Skin epidermis (tissue), 12 donors: ENCODE data around the gene CIBAR2.

ENCODE experiments used
- H3K27ac ChIP-seq, 21 experiments: fragments of 200-600 bp; sonication (generic) in 11 of 21; one replicate each; pipeline ENCODE4 v1.5.0; 2020; ENCODE audit warnings: mild to moderate bottlenecking in 3 of 21, inconsistent platforms in 2 of 21, moderate library complexity in 2 of 21
- H3K4me3 ChIP-seq, 7 experiments: fragments of 200-600 bp; sonication (generic) in 2 of 7; one replicate each; pipeline ENCODE4 v1.5.0; 2020; ENCODE audit warnings: inconsistent platforms in 2 of 7, mild to moderate bottlenecking in 2 of 7, moderate library complexity in 1 of 7

CIBAR2 gene

DNA sequence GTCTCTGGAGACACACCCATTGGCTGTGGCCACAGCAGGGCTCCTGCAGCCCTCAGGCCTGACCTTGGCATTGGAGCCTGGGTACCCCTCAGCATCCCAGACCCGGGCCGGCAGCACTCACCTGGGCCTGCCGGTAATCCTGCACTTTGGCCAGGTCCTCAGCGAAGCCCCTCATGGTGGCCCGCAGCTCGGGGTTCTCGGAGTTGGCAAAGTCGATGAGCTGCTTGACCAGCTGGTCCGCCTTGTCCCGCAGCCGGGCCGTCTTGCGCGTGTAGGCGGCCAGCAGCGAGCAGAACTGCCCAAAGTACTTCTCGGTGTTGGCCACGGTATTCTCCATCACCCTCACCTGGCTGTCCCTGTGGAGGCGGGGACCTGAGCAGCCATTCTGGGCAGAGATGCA lies 2.2 kb downstream of the CIBAR2 start:
- Histone ChIP-seq H3K4me3 (no peak overlapping the region), H3K27ac (no peak overlapping the region)

- Histone ChIP-seq H3K4me3 (no peak overlapping the region), H3K27ac (no peak overlapping the region)
Measured at GRCh38 chr16:85107532-85107931, 4.7 kb downstream of the CIBAR2 start.

- Histone ChIP-seq H3K4me3 (no peak overlapping the region), H3K27ac (no peak overlapping the region)
Measured at GRCh38 chr16:85107083-85107482, 5.2 kb downstream of the CIBAR2 start.

GRCh38 chr16:85105475-85105874 lies 6.8 kb downstream of the CIBAR2 start:
- H3K4me3 ChIP-seq, result no peak overlapping the region
- H3K27ac ChIP-seq, result peak overlapping the region in 4 of 21 experiments; percentile 35 to 59 (median 39)

GRCh38 chr16:85104821-85105391 lies 7.4 kb downstream of the CIBAR2 start:
- H3K4me3 ChIP-seq, result no peak overlapping the region
- peak overlapping the region in 4 of 21 experiments; percentile 35 to 59 (median 39) for H3K27ac ChIP-seq

- Histone ChIP-seq H3K27ac (peak overlapping the region in 3 of 21 experiments; percentile 8 to 59 (median 35)), H3K4me3 (no peak overlapping the region)
Measured at GRCh38 chr16:85104147-85104546, 8.1 kb downstream of the CIBAR2 start.

DNA sequence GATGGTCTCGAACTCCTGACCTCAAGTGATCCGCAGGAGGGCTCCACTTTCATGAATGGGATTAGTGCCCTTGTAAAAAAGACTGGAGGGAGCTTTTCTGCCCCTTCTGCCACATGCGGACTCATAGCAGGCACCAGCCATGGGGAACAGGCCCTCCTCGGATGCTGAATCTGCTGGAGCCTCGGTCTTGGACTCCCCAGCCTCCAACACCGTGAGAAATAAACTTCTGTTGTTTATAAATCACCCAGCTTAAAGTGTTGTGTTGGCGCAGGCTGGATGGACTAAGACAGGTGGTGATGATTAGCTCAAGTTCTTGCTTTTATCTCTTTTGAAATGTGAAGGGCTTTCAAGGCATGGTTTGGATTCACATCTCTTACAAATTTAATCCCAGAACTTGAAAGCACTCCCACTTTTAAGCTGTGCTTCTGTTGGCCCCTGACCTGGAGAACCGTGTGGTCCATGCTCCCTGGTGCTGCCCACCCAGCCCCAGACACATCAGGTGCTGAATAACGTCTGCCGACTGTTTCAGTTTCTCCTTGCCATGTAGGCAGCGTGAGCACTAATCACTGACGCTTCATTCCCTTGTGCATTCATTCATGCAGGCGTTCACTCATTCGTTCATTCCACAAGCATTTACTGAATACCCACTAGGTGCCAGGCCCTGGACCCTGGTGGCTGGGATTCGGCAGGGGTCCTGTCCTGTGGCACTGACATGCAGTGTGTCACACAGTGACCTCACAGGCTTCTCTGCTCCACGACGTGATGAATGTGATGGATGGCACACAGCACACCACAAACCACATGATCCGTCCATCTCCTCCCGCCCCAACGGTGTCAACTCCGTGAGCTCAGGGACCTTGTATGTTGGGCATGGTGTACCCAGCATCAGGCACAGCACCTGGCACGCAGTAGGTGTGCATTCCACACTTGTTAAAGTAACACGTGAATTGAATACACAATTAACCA lies 8.9 kb downstream of the CIBAR2 start:
- Histone ChIP-seq H3K27ac (peak overlapping the region in 1 of 21 experiments; percentile 16), H3K4me3 (no peak overlapping the region)

GRCh38 chr16:85101956-85102630 lies 10.2 kb downstream of the CIBAR2 start:
- Histone ChIP-seq H3K27ac (no peak overlapping the region), H3K4me3 (no peak overlapping the region)

DNA sequence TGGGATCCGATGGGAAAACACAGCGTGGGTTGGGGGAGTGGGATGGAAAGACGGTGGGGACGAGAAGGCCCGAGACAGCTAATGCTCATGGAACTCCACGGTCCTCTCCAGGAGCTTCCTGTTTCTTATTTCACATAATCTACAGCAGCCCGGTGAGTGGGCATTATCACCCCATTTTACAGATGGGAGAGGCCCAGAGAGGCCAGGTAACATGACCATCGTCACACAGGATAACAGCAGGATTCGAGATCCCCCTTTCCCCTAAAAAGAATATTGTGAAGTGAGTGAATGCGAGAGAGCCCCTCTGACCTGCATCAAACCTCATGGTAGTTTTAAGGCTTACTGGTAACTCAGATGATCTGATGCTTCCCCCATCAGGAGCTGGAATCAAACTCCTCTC lies 12.0 kb downstream of the CIBAR2 start:
- no peak overlapping the region for H3K27ac ChIP-seq
- H3K4me3 ChIP-seq, result no peak overlapping the region

GRCh38 chr16:85098565-85098964 lies 13.7 kb downstream of the CIBAR2 start:
- Histone ChIP-seq H3K4me3 (no peak overlapping the region), H3K27ac (no peak overlapping the region)

DNA sequence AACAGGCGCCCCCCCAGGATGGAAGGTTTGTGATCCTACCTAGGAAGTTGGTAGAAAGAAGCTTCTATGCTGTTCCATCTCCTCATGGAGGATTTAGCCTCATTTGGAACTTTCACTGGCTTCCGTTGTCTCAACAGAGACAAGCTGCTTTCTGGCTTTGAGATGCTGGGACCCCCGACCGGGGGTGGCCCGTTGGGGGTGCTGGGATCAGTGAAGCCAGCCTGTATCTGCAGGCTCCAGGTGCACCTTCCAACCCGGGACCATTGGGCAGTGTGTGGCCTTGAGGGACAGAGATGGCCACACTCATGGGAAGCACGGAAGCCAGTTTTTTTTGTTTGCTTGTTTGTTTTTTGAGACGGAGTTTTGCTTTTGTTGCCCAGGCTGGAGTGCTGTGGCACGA lies 15.4 kb downstream of the CIBAR2 start:
- no peak overlapping the region for H3K4me3 ChIP-seq
- no peak overlapping the region for H3K27ac ChIP-seq

DNA sequence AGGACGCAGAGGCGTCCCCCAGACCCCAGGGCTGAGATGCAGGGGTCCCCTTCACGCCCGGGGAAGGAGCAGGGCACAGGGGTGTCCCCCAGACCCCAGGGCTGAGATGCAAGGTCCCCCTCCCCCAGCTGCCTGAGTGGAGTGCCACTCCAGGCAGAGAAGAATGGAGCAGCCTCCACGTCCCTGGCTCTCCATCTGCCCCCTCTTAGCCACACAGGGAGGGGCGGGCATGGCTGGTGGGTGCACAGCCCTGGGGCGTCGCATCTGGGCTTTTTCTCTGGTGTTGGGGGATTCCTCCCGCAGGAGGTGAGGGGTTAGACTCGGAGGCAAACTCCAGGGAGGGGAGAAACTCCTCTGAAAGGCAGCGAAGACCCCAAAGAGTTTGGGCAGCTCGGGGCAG lies 17.5 kb downstream of the CIBAR2 start:
- Histone ChIP-seq H3K27ac (no peak overlapping the region), H3K4me3 (no peak overlapping the region)

DNA sequence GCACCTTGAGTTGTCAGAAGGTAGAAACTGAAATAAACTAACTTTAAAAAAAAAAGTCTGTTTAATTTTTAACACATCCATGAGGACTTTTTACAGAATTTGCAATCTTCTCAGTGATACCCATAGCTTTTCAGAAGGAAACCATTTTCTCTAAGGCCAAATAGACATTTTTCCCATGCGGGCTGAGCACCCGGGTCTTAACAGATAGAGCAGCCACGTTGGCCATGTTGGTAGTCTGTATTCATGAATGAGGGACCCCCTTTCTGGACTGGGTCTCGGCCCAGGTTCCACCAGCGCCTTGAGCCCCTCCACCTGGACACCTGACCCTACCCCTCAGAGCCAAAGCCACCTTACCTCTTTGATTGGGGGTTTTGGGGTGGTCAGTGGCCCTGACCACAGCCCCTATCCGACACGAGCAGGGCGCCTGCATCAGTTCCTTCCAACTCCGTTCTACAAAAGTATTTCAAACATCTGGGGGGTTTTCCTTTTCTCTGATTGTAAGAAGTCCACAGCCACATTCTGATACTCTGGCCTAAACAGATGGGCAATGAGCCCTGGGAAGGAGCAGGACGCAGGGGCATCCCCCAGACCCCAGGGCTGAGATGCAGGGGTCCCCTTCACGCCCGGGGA lies 18.0 kb downstream of the CIBAR2 start:
- H3K27ac ChIP-seq, result no peak overlapping the region
- H3K4me3 ChIP-seq, result no peak overlapping the region

- Histone ChIP-seq H3K4me3 (no peak overlapping the region), H3K27ac (no peak overlapping the region)
Measured at GRCh38 chr16:85093705-85094104, 18.6 kb downstream of the CIBAR2 start.

DNA sequence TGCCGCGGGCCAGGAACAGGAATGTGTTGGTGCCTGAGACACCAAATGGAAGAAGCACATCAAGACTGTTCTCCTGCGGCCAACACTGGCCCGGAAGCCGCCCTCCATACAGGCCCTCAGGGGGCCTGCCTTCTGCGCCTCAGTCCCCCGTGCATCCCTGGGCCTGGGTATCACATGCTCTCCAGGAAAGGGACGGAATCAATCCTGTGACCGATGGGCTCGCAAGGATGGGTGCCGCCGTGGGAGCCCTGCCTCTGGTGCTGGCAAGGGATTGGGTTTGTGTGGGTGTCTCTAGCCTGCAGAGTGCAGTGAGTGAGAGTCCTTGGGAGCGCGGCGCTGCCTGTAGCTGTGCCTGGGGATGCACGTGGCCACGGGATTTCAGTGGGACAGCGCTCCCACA lies 19.4 kb downstream of the CIBAR2 start:
- H3K27ac ChIP-seq, result no peak overlapping the region
- H3K4me3 ChIP-seq, result no peak overlapping the region

- H3K4me3 ChIP-seq, result no peak overlapping the region
- H3K27ac ChIP-seq, result no peak overlapping the region
Measured at GRCh38 chr16:85092309-85092708, 20.0 kb downstream of the CIBAR2 start.

DNA sequence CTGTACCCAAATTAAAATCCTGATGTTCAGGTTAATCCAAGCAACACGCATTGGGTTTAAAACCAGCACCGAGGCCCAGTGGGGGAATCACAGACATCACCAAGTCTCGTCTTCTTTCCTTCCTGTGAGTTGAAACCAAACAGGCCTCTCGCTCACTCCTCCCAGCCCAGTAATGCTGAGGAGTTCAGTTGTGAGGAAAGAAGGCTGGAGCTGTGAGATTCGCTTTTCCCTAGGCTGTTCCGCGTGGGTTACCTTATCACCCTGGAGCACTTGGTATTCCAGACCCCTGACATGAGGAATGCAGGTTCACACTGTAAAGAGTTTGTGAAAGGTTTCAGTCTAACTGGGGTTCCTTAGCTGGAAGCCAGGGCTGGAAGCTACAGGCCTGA lies 20.8 kb downstream of the CIBAR2 start:
- Histone ChIP-seq H3K4me3 (no peak overlapping the region), H3K27ac (no peak overlapping the region)

GRCh38 chr16:85090873-85091521 lies 21.3 kb downstream of the CIBAR2 start:
- Histone ChIP-seq H3K27ac (no peak overlapping the region), H3K4me3 (no peak overlapping the region)

- no peak overlapping the region for H3K27ac ChIP-seq
- no peak overlapping the region for H3K4me3 ChIP-seq
Measured at GRCh38 chr16:85090181-85090580, 22.1 kb downstream of the CIBAR2 start.

DNA sequence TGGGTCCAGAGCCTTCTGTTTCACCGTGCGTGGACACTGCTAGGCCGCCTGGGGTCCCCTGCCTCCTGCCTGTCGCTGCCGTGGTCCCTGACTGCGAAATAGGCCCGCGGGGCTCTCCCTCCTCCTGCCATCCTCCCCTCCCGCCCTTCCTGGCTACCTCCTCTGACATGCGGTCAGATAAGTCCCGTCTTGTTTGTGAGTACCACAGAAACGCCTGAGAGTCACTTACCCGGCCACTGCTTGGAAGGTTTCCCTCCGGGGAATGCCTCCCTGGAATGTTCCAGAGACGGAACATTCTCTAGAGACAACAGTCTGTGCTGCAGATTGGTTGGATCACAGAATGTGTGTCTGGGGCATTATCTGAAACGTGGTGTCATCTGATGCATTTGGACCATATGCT lies 22.7 kb downstream of the CIBAR2 start:
- Histone ChIP-seq H3K27ac (no peak overlapping the region), H3K4me3 (no peak overlapping the region)
